IMR-90 (cell line): ENCODE results near the gene ARHGAP15.

Experiments
- CTCF ChIP-seq: conservative IDR thresholded peaks from 2 replicates; pipeline ENCODE4 v1.5.1; 2012; ENCODE audit warnings: mild to moderate bottlenecking, low read depth, low read length, improper control_type of control experiment
- MAFK ChIP-seq: IDR thresholded peaks from 2 replicates; pipeline ENCODE4 v1.6.1; 2012; ENCODE audit warnings: low read depth, low read length, improper control_type of control experiment
- POLR2A ChIP-seq: IDR thresholded peaks from 2 replicates; pipeline ENCODE4 v1.6.1; 2012; ENCODE audit warnings: mild to moderate bottlenecking, low read depth, low read length
- RCOR1 ChIP-seq: IDR thresholded peaks from 2 replicates; pipeline ENCODE4 v1.6.1; 2012; ENCODE audit warnings: mild to moderate bottlenecking, low read length, improper control_type of control experiment; ENCODE audit not compliant: insufficient replicate concordance
- SMC3 ChIP-seq: fragments of 150-350 bp; IDR thresholded peaks from 2 replicates; pipeline ENCODE4 v1.6.1; 2016; ENCODE audit warnings: low read depth, mild to moderate bottlenecking, antibody characterized with exemption, low read length, moderate library complexity
- USF2 ChIP-seq: fragments of 150-350 bp; IDR thresholded peaks from 2 replicates; pipeline ENCODE4 v1.6.1; 2017; ENCODE audit warnings: mild to moderate bottlenecking, antibody characterized with exemption, low read length, low read depth

GRCh38 chr2:143217512-143218115 is 88.4 kb downstream of the ARHGAP15 start:
- no peak for TF ChIP-seq CTCF
- TF ChIP-seq MAFK, result no peak
- no peak for TF ChIP-seq USF2
- TF ChIP-seq SMC3, result no peak
- TF ChIP-seq POLR2A, result no peak
- TF ChIP-seq RCOR1, result no peak
